Spleen (tissue), 7 donors: Measurements from ENCODE around the gene HLA-DPA1.

Experiments
- POLR2A ChIP-seq, 3 donors: fragments of 450-650 bp; IDR thresholded peaks; one replicate each; pipeline ENCODE4 v1.5.1; 2017; ENCODE audit warnings: antibody characterized with exemption in 3 of 3, mild to moderate bottlenecking in 1 of 3
- POLR2AphosphoS5 ChIP-seq, 3 donors: sonication (generic); formaldehyde crosslinking; IDR thresholded peaks; one replicate each; pipeline ENCODE4 v1.5.1; 2017; ENCODE audit warnings: antibody characterized with exemption in 3 of 3
- TF ChIP-seq, protein P1 (sequence below), 11 experiments: fragments of 200-600 bp in 7 of 11; fragments of 450-650 bp in 4 of 11; sonication (generic) in 4 of 11; IDR thresholded peaks in 8 of 11; conservative IDR thresholded peaks in 3 of 11; 1 replicate in 7 of 11; 2 replicates in 4 of 11; pipeline versions ENCODE4 v1.4.0 to v1.8.0; 2016 to 2021; ENCODE audit warnings: antibody characterized with exemption in 11 of 11, inconsistent platforms in 4 of 11, mild to moderate bottlenecking in 1 of 11
- donor health status: DM: no; HTN: no; CAD: no; lungs with moderate emphysema.
- donor health status: DM: no; HTN: no; CAD: no.
- donor health status: DM: no; HTN: no; CAD: no.

DNA sequence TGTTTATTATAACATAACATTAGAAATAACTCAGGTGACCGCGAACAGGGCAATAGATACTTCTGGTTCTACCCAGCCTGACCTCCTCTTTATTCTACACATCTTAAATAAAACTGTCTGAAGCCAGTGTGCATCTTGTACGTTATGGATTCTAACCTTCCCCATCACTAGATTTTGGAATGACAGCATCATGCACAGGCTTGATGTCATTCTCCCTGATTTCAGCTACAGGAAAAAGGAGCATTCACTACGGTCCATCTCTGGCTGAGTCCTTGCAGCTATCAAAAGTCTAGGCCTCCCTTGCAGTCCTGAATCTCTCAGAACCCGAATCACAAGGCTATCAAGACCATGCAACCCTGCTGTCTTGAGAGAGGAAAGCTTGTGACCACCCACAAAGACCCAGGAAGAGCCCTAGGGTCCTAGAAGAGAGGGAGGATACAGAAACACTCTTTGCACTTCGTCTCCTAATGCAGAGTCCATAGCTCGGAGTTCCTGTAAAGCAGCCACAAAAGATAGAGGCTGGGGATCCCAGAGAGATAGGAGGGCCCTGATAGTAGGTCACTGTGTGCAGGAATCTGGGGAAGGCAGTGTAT, 845 bp downstream of the HLA-DPA1 start:
- TF ChIP-seq POLR2A (IDR thresholded peaks at IDR 0.05) (no peak), POLR2AphosphoS5 (IDR thresholded peaks at IDR 0.05) (no peak)
- TF ChIP-seq, protein P1, sequence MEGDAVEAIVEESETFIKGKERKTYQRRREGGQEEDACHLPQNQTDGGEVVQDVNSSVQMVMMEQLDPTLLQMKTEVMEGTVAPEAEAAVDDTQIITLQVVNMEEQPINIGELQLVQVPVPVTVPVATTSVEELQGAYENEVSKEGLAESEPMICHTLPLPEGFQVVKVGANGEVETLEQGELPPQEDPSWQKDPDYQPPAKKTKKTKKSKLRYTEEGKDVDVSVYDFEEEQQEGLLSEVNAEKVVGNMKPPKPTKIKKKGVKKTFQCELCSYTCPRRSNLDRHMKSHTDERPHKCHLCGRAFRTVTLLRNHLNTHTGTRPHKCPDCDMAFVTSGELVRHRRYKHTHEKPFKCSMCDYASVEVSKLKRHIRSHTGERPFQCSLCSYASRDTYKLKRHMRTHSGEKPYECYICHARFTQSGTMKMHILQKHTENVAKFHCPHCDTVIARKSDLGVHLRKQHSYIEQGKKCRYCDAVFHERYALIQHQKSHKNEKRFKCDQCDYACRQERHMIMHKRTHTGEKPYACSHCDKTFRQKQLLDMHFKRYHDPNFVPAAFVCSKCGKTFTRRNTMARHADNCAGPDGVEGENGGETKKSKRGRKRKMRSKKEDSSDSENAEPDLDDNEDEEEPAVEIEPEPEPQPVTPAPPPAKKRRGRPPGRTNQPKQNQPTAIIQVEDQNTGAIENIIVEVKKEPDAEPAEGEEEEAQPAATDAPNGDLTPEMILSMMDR (IDR thresholded peaks at IDR 0.05 in 8 of 11, conservative IDR thresholded peaks at IDR 0.05 in 3 of 11): no peak
